ENCODE results near the gene TTC7B. TPM values are rescaled to one million over a fixed set of nuclear protein-coding genes. Genes with fewer than 3 reads are reported as not detected.

Gene TTC7B
- total and polyA plus RNA-seq, 2 experiments from 2014 or later = 68.1 to 75.8 TPM

GRCh38 chr14:90577661-90578282 lies 238.5 kb downstream of the TTC7B start:
- Histone ChIP-seq H3K9me3 (ENCODE audit: low read depth) (no peaks in the 10 kb centered on the region), H3K4me3 (no peak overlapping the region), H3K4me1 (ENCODE audit: low read depth) (peaks cover 34% of the 10 kb centered on the region), H3K27me3 (no peaks in the 10 kb centered on the region), H3K36me3 (no peaks in the 10 kb centered on the region), H3K27ac (no peak overlapping the region)
- TF ChIP-seq CTCF (IDR thresholded peaks at IDR 0.05; ENCODE audit: low read depth, low read length) = no peak
- DNase-seq (ENCODE audit: low read depth in 1 of 2, low spot score in 1 of 2) = no peak

GRCh38 chr14:90576981-90577660 lies 239.1 kb downstream of the TTC7B start:
- no peak for DNase-seq (ENCODE audit: low read depth in 1 of 2, low spot score in 1 of 2)
- H3K4me3 ChIP-seq = no peak overlapping the region
- no peak overlapping the region for H3K27ac ChIP-seq
- no peaks in the 10 kb centered on the region for H3K36me3 ChIP-seq
- H3K9me3 ChIP-seq (ENCODE audit: low read depth) = no peaks in the 10 kb centered on the region
- no peak for TF ChIP-seq CTCF (IDR thresholded peaks at IDR 0.05; ENCODE audit: low read depth, low read length)
- H3K27me3 ChIP-seq = no peaks in the 10 kb centered on the region
- peaks cover 38% of the 10 kb centered on the region for H3K4me1 ChIP-seq (ENCODE audit: low read depth)

- Histone ChIP-seq H3K4me3 (no peak overlapping the region), H3K36me3 (no peaks in the 10 kb centered on the region), H3K27me3 (no peaks in the 10 kb centered on the region), H3K9me3 (ENCODE audit: low read depth) (no peaks in the 10 kb centered on the region), H3K27ac (no peak overlapping the region), H3K4me1 (ENCODE audit: low read depth) (peaks cover 38% of the 10 kb centered on the region)
- TF ChIP-seq CTCF (IDR thresholded peaks at IDR 0.05; ENCODE audit: low read depth, low read length) = no peak
- DNase-seq (ENCODE audit: low read depth in 1 of 2, low spot score in 1 of 2) = peak in 1 of 2 donors; percentile 81
These were observed 239.6 kb downstream of the TTC7B start for GRCh38 chr14:90576581-90576980.

GRCh38 chr14:90575781-90576180 lies 240.4 kb downstream of the TTC7B start:
- no peaks in the 10 kb centered on the region for H3K9me3 ChIP-seq (ENCODE audit: low read depth)
- no peak for DNase-seq (ENCODE audit: low read depth in 1 of 2, low spot score in 1 of 2)
- H3K4me3 ChIP-seq = no peak overlapping the region
- no peak for TF ChIP-seq CTCF (IDR thresholded peaks at IDR 0.05; ENCODE audit: low read depth, low read length)
- H3K36me3 ChIP-seq = no peaks in the 10 kb centered on the region
- peaks cover 34% of the 10 kb centered on the region for H3K4me1 ChIP-seq (ENCODE audit: low read depth)
- no peaks in the 10 kb centered on the region for H3K27me3 ChIP-seq
- H3K27ac ChIP-seq = no peak overlapping the region

- H3K36me3 ChIP-seq = no peaks in the 10 kb centered on the region
- H3K27me3 ChIP-seq = no peaks in the 10 kb centered on the region
- no peak overlapping the region for H3K4me3 ChIP-seq
- no peak for TF ChIP-seq CTCF (IDR thresholded peaks at IDR 0.05; ENCODE audit: low read depth, low read length)
- DNase-seq (ENCODE audit: low read depth in 1 of 2, low spot score in 1 of 2) = no peak
- H3K27ac ChIP-seq = peak overlapping the region; percentile 55
- H3K9me3 ChIP-seq (ENCODE audit: low read depth) = no peaks in the 10 kb centered on the region
- H3K4me1 ChIP-seq (ENCODE audit: low read depth) = peaks cover 29% of the 10 kb centered on the region
These were observed 240.9 kb downstream of the TTC7B start for GRCh38 chr14:90575336-90575735.

Measured in cardiac muscle cell (in vitro differentiated cells and primary cell).